ENCODE results near the gene UNC5C.

UNC5C gene

GRCh38 chr4:95355021-95355420 is 193.8 kb downstream of the UNC5C start:
- TF ChIP-seq CTCF (conservative IDR thresholded peaks at IDR 0.05; ENCODE audit: control insufficient read depth, insufficient read depth, low read depth, low read length) = no peak
- no peak for DNase-seq (ENCODE audit: low read depth)
- no peak overlapping the region for H3K4me3 ChIP-seq (ENCODE audit: control insufficient read depth, low read depth, low read length)

GRCh38 chr4:95348418-95348817 is 200.4 kb downstream of the UNC5C start:
- TF ChIP-seq CTCF (conservative IDR thresholded peaks at IDR 0.05; ENCODE audit: control insufficient read depth, insufficient read depth, low read depth, low read length) = no peak
- DNase-seq (ENCODE audit: low read depth) = no peak
- H3K4me3 ChIP-seq (ENCODE audit: control insufficient read depth, low read depth, low read length) = no peak overlapping the region

GRCh38 chr4:95343235-95343634 is 205.5 kb downstream of the UNC5C start:
- no peak overlapping the region for H3K4me3 ChIP-seq (ENCODE audit: control insufficient read depth, low read depth, low read length)
- DNase-seq (ENCODE audit: low read depth) = no peak
- no peak for TF ChIP-seq CTCF (conservative IDR thresholded peaks at IDR 0.05; ENCODE audit: control insufficient read depth, insufficient read depth, low read depth, low read length)

GRCh38 chr4:95340191-95340590 is 208.6 kb downstream of the UNC5C start:
- no peak overlapping the region for H3K4me3 ChIP-seq (ENCODE audit: control insufficient read depth, low read depth, low read length)
- no peak for DNase-seq (ENCODE audit: low read depth)
- TF ChIP-seq CTCF (conservative IDR thresholded peaks at IDR 0.05; ENCODE audit: control insufficient read depth, insufficient read depth, low read depth, low read length) = no peak

GRCh38 chr4:95325665-95326064 is 223.1 kb downstream of the UNC5C start:
- H3K4me3 ChIP-seq (ENCODE audit: control insufficient read depth, low read depth, low read length) = no peak overlapping the region
- TF ChIP-seq CTCF (conservative IDR thresholded peaks at IDR 0.05; ENCODE audit: control insufficient read depth, insufficient read depth, low read depth, low read length) = no peak
- no peak for DNase-seq (ENCODE audit: low read depth)

GRCh38 chr4:95319169-95319568 is 229.6 kb downstream of the UNC5C start:
- H3K4me3 ChIP-seq (ENCODE audit: control insufficient read depth, low read depth, low read length) = no peak overlapping the region
- no peak for DNase-seq (ENCODE audit: low read depth)
- no peak for TF ChIP-seq CTCF (conservative IDR thresholded peaks at IDR 0.05; ENCODE audit: control insufficient read depth, insufficient read depth, low read depth, low read length)

GRCh38 chr4:95318483-95318882 is 230.3 kb downstream of the UNC5C start:
- no peak for DNase-seq (ENCODE audit: low read depth)
- H3K4me3 ChIP-seq (ENCODE audit: control insufficient read depth, low read depth, low read length) = no peak overlapping the region
- no peak for TF ChIP-seq CTCF (conservative IDR thresholded peaks at IDR 0.05; ENCODE audit: control insufficient read depth, insufficient read depth, low read depth, low read length)
